GM12878 (cell line): ENCODE data around the gene ATF7. TPM values are rescaled to one million over a fixed set of nuclear protein-coding genes. Genes with fewer than 3 reads are reported as not detected.

ENCODE experiments used
- ASH2L ChIP-seq: fragments of 300-600, 200-600 bp; sonication (generic); IDR thresholded peaks from 2 replicates; pipeline ENCODE4 v1.6.1; 2017; ENCODE audit warnings: low read depth, mild to moderate bottlenecking, borderline replicate concordance
- ATF7 ChIP-seq: fragments of 450-650 bp; IDR thresholded peaks from 2 replicates; pipeline ENCODE4 v1.6.1; 2016; ENCODE audit warnings: low read depth, mild to moderate bottlenecking
- CEBPZ ChIP-seq: fragments of 150-350 bp; IDR thresholded peaks from 2 replicates; pipeline ENCODE4 v1.6.1; 2016; ENCODE audit warnings: low read depth, low read length
- IKZF1 ChIP-seq: fragments of 450-650 bp; conservative IDR thresholded peaks from 2 replicates; pipeline ENCODE4 v1.6.1; 2017; ENCODE audit warnings: antibody characterized with exemption, mild to moderate bottlenecking
- IRF4 ChIP-seq: IDR thresholded peaks from 2 replicates; pipeline ENCODE4 v1.6.1; 2011; ENCODE audit warnings: low read depth, low read length
- MYC ChIP-seq: IDR thresholded peaks from 2 replicates; pipeline ENCODE4 v1.6.1; 2011; ENCODE audit warnings: mild to moderate bottlenecking, low read length, moderate library complexity, inconsistent platforms; ENCODE audit not compliant: insufficient read depth, insufficient replicate concordance, insufficient read length, severe bottlenecking
- NFIC ChIP-seq: IDR thresholded peaks from 2 replicates; pipeline ENCODE4 v1.6.1; 2012; ENCODE audit warnings: low read depth, mild to moderate bottlenecking, inconsistent platforms, low read length, moderate library complexity
- RUNX3 ChIP-seq: IDR thresholded peaks from 2 replicates; pipeline ENCODE4 v1.6.1; 2012; ENCODE audit warnings: low read length, inconsistent platforms
- SP1 ChIP-seq: IDR thresholded peaks from one replicate; pipeline ENCODE4 v1.6.1; 2011; ENCODE audit warnings: low read depth, low read length
- ZNF274 ChIP-seq: IDR thresholded peaks from one replicate; pipeline ENCODE4 v1.8.0; 2011; ENCODE audit not compliant: insufficient read length, insufficient read depth
- ZSCAN29 ChIP-seq: fragments of 450-650 bp; IDR thresholded peaks from 2 replicates; pipeline ENCODE4 v1.6.1; 2017; ENCODE audit warnings: mild to moderate bottlenecking, moderate library complexity
- polyA plus RNA-seq, 11 experiments: library from polyadenylated mRNA; depleted of rRNA in 4 of 11; unstranded in 6 of 11; stranded (reverse) in 5 of 11; fragments of >200 nt; fragmentation: Nextera tagmentation in 4 of 11; fragmentation: Illumina TruSeq in 1 of 11; extraction: Ambion mirVana in 4 of 11; extraction: Trizol in 1 of 11; gene quantifications; 1 replicate in 1 of 11; 2 replicates in 10 of 11; pipeline versions ENCODE4 v1.2.1 to v1.2.3, GENCODE V29; 2011 to 2016; ENCODE audit warnings: inconsistent platforms in 2 of 11, missing spikeins in 2 of 11, low read depth in 1 of 11
- total RNA-seq, 4 experiments: library from RNA; depleted of rRNA in 3 of 4; stranded (reverse); fragments of >200 nt in 3 of 4; fragmentation: Illumina TruSeq in 1 of 4; extraction: Trizol in 1 of 4; gene quantifications; 2 replicates each; pipeline versions ENCODE4 v1.2.1 to v1.2.3, GENCODE V29; 2013 to 2021

Gene ATF7
- total and polyA plus RNA-seq, 10 of the 15 experiments (the other 5 are each of a cell fraction or from before 2014, with no cell fraction given): 9.1 to 30.7 (median 21.8) TPM

- TF ChIP-seq MYC (no peak), ZNF274 (no peak), RUNX3 (peak; percentile 78), SP1 (peak; percentile 19), CEBPZ (no peak), ZSCAN29 (no peak), NFIC (peak; percentile 64; the same call in 1 of the 2 replicates), ASH2L (no peak), ATF7 (0 out of 2 replicates have a peak, but pooled peaks have one; percentile 27), IKZF1 (peak; percentile 57), IRF4 (peak; percentile 84)
Observed at GRCh38 chr12:53577941-53578352, 48.2 kb downstream of the ATF7 start (continued).
